Mucosa of descending colon (tissue), 3 donors: ENCODE measurements around the gene CLEC16A. TPM values are rescaled to one million over a fixed set of nuclear protein-coding genes. Genes with fewer than 3 reads are reported as not detected.

Source experiments
- ATAC-seq: fragments of 200-7000 bp; cut with Tn5 transposase; one replicate; pipeline ENCODE4 v1.9.1; 2020; ENCODE audit warnings: mild to moderate bottlenecking, moderate library complexity
- DNase-seq, 3 donors: peaks; one replicate each; pipeline ENCODE4 v3.0.0-alpha.2; 2020
- H3K36me3 ChIP-seq: fragments of 200-600 bp; one replicate; pipeline ENCODE4 v1.8.0; 2021; ENCODE audit warnings: low read depth, mild to moderate bottlenecking
- H3K4me1 ChIP-seq: fragments of 200-600 bp; one replicate; pipeline ENCODE4 v1.8.0; 2021; ENCODE audit warnings: low read depth, mild to moderate bottlenecking
- H3K4me3 ChIP-seq: fragments of 200-600 bp; one replicate; pipeline ENCODE4 v1.8.0; 2021; ENCODE audit warnings: mild to moderate bottlenecking
- H3K9me3 ChIP-seq: fragments of 200-600 bp; one replicate; pipeline ENCODE4 v1.8.0; 2021; ENCODE audit warnings: mild to moderate bottlenecking
- intact Hi-C, 2 donors: fragments of 100-400 bp; cut with DNase I in 1 of 2; cut with micrococcal nuclease in 1 of 2; formaldehyde crosslinking; loops; one replicate each; pipeline versions ENCODE4 v1.11.0 to v1.11.1; 2022; cut with DNase I, micrococcal nuclease
- total RNA-seq, 3 donors: library from RNA; stranded (reverse); fragmentation: NEBNext Ultra II Directional in 2 of 3; extraction: Animal tissue kit (Norgen Biotek cat#: 25700) in 2 of 3; gene quantifications; one replicate each; pipeline versions ENCODE4 v1.2.1 to v1.2.4, GENCODE V29; 2021 to 2023
- TF ChIP-seq, protein P1 (sequence below): fragments of 200-600 bp; IDR thresholded peaks from one replicate; pipeline ENCODE4 v1.8.0; 2022; ENCODE audit warnings: antibody characterized with exemption, mild to moderate bottlenecking
- donor health status: DM: no; HTN: no; CAD: no; lungs with moderate emphysema.
- donor health status: DM: no; HTN: no; CAD: no.
- donor health status: DM: no; HTN: yes; CAD: no.

The CLEC16A gene
- total RNA-seq, 3 donors from 2014 or later: 30.3 to 38.1 (median 37.1) TPM

DNA sequence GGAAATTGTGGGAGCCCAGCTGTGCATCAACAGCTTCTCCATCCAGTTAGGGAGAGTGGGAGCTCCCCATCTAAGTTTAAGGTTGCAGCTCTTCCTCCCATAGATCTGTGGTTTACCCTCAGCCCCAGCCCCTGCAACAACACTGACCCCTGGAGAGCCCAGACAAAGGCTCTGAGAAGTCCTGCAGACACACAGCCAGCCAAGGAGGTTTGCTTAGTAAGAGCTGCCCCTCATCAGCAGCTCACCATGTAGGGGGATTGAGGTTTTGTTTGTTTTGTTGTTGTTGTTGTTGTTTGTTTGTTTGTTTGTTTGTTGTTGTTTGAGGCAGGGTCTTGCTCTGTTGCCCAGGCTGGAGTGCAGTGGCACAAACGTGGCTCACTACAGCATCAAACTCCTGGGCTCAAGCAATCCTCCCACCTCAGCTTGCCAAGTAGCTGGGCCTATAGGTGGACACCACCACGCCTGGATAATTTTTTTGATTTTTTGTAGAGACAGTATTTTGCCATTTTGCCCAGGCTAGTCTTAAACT is 138.6 kb downstream of the CLEC16A start:
- H3K4me3 ChIP-seq: no peak overlapping the region
- TF ChIP-seq, protein P1, sequence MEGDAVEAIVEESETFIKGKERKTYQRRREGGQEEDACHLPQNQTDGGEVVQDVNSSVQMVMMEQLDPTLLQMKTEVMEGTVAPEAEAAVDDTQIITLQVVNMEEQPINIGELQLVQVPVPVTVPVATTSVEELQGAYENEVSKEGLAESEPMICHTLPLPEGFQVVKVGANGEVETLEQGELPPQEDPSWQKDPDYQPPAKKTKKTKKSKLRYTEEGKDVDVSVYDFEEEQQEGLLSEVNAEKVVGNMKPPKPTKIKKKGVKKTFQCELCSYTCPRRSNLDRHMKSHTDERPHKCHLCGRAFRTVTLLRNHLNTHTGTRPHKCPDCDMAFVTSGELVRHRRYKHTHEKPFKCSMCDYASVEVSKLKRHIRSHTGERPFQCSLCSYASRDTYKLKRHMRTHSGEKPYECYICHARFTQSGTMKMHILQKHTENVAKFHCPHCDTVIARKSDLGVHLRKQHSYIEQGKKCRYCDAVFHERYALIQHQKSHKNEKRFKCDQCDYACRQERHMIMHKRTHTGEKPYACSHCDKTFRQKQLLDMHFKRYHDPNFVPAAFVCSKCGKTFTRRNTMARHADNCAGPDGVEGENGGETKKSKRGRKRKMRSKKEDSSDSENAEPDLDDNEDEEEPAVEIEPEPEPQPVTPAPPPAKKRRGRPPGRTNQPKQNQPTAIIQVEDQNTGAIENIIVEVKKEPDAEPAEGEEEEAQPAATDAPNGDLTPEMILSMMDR: no peak
- peaks cover 28% of the 10 kb centered on the region for H3K4me1 ChIP-seq
- intact Hi-C loops: no loop called here
- DNase-seq: no peak
- H3K36me3 ChIP-seq: no peaks in the 10 kb centered on the region
- ATAC-seq: no peak
- no peaks in the 10 kb centered on the region for H3K9me3 ChIP-seq

DNA sequence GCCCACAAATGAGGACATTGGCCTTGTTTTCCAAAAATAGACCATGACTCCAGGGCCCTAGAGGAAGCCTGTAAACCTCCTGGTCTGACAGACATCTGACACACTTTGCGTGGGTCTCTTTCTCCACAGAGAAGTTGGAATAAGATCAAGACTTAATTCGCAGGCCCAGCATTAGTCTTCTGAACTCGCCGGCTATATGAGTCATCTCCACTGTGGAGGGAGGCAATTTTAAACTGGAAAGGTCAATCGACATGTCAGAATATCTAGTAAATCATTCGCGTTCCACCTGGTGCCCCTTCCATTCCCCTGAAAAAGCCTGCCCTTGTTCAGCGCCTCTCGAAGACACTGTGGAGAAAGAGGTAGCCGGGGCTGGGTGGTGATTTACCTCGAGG is 140.1 kb downstream of the CLEC16A start:
- TF ChIP-seq, protein P1: no peak
- DNase-seq: no peak
- Histone ChIP-seq H3K36me3 (no peaks in the 10 kb centered on the region), H3K9me3 (no peaks in the 10 kb centered on the region), H3K4me3 (no peak overlapping the region), H3K4me1 (peaks cover 19% of the 10 kb centered on the region)
- intact Hi-C loops: no loop called here
- no peak for ATAC-seq

DNA sequence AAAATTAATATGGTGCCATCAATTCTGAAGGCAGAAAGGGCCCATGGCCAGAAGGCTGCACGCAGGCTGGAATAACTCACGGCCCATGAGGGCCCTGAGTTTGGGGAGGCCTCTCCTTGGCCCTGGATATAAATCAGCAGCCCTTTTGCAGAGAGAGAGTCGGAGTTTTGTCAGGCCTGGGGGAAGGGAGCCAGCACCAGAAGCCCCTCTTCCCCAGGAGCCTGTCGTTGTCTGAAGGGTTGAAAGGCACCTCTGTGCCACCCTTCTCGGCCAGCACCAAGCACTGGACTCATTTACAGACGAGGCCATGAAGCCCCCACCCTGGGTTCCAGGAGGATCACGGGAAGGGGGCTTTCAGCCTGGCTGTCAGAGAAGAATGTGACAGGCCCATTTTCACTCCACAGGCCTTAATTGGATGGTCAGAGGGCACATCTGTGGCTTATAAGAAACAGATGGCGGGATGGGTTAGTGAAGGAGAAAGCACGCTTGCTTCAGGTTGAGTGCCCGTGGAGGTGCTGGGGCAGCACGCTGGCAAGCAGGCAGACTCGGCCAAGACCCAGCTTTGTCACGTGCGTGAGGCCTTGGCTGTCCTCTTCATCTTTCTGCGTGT is 140.6 kb downstream of the CLEC16A start:
- intact Hi-C loops: no loop called here
- TF ChIP-seq, protein P1: no peak
- ATAC-seq (no peak), DNase-seq (no peak)
- Histone ChIP-seq H3K4me3 (no peak overlapping the region), H3K36me3 (no peaks in the 10 kb centered on the region), H3K9me3 (no peaks in the 10 kb centered on the region), H3K4me1 (peaks cover 19% of the 10 kb centered on the region)

DNA sequence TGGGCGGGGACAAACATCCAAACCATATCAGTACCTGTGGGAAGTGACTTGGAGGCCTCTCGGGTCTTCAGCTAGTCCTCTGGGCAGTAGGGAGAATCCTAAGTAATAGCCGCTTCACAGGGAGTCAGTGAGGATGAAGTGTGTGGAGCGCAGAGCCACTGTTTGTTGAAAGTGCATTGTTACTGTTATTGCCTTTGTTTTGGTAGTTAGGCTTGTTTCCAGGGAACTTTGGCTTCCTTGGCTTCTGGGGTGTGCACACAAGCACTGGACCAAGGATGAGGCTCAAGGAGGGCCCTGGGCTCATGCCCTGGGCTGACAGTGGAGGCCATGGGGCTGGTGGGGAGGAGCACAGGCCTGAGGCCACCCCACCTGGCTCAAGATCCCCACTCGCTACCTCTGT is 141.6 kb downstream of the CLEC16A start:
- TF ChIP-seq, protein P1: no peak
- no peak overlapping the region for H3K4me3 ChIP-seq
- H3K9me3 ChIP-seq: no peaks in the 10 kb centered on the region
- H3K4me1 ChIP-seq: peaks cover 15% of the 10 kb centered on the region
- intact Hi-C loops: no loop called here
- no peaks in the 10 kb centered on the region for H3K36me3 ChIP-seq
- DNase-seq (no peak), ATAC-seq (no peak)

DNA sequence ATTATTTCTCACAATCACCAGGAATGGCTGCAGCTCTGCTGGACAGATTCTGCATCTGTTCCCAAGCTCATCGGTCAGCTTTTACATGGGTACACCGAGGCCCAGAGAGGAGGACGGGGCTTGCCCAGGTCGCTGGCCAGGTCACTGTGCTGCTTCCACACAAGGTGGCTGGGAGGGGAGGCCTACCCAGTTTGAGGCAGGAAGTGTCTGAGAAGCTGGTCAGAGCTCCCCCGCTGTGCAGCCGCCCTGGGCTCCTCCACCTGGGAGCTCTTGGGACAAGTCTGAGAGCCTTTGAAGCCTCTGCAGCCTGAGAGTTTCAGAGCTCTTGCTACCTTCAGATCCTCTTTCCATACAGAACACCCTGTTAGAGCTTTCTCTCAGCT is 143.3 kb downstream of the CLEC16A start:
- H3K9me3 ChIP-seq: no peaks in the 10 kb centered on the region
- ATAC-seq (no peak), DNase-seq (no peak)
- H3K4me3 ChIP-seq: no peak overlapping the region
- H3K4me1 ChIP-seq: peaks cover 15% of the 10 kb centered on the region
- intact Hi-C loops: no loop called here
- TF ChIP-seq, protein P1: no peak
- no peaks in the 10 kb centered on the region for H3K36me3 ChIP-seq
